HG03432 (cell line): ENCODE measurements around the gene NDST1.

Experiments used
- ATAC-seq: cut with Tn5 transposase; IDR thresholded peaks from one replicate; pipeline ENCODE4 v1.9.1; 2021; ENCODE audit warnings: mild to moderate bottlenecking, moderate library complexity; ENCODE audit not compliant: unreplicated experiment

Gene NDST1

GRCh38 chr5:150521939-150522503 lies 14.1 kb downstream of the NDST1 start:
- no peak for ATAC-seq

DNA sequence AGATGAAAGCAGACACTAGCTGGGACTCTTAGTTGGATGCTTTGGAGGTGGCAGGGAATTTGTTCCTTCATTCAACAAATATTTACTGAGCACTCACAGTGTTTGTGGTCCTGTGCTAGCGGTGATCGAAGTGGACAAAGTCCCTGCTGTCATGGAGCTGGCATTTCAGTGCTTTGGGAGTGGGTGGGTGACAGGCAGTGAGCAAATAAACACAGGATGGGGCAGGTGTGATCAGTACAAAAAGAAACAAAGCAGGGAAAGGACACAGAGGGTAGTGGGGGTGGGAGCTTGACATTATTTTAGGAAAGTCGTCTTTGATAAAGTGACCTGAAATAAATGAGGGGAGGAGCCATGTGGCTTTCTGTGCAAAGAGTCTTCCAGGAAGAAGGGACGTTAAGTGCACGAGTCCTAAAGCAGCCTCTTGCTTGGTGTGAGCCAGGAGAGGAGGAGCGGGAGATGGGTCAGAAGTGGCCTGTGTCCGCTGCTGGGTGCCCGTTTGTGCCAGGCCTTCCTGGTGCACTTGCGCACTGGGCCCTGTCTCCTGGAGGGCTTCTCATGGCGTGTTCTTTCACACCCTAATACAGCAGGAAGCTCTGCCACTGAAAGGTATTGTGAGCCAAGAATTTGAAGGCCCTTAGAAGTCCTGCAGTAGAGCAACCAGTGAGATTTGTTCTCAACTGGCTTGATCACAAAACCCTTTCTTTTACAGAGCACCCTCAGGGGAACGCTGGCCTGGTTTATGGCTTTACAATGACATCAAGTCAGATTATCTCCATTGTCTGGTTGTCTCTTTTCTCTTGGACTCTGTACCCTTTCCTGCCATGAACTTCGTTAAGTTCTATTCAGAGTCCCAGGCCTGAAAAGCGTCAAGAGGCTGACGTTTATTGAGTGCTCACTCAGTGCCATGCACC lies 14.8 kb downstream of the NDST1 start:
- ATAC-seq, result no peak

GRCh38 chr5:150523472-150524350 lies 15.8 kb downstream of the NDST1 start:
- no peak for ATAC-seq

DNA sequence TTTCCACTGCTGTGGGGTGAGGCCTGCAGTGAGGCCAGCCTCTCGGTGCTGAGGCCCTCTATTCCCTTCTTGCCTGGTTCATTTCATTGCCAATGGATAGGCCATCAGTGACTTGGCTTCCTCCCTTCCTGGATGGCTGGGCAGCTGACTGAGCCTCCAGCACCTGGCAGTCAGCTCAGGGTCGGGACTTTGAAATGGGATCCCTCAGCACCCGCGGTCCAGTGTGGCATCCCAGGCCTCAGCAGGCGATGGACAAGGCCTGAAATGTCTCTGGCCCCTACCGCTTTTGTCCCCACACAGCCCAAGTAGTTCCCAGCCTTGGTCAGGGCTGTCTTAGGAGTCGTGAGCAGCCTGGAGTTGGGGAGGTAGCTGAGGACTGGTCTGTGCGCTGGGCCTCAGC lies 17.2 kb downstream of the NDST1 start:
- ATAC-seq, result no peak

GRCh38 chr5:150525781-150526180 lies 17.9 kb downstream of the NDST1 start:
- ATAC-seq, result no peak

DNA sequence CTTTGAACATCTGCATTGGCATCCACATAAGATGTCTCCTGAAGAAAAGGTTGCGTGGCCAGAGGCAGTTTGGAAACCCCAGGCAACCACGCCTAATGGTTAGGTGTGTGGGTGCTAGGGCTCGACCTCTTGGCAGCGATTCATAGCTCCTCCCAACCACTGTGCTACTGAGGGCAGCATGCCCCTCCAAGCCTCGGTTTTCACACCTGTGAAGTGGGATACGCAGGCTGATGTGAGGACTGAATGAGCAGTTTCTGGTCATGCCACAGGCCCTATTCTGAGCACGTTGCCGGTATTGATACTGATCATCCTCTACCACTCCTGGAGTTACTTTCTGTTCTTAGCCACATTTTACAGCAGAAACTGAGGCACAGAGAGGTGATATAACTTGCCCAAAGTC lies 19.1 kb downstream of the NDST1 start:
- no peak for ATAC-seq

- no peak for ATAC-seq
Observed at GRCh38 chr5:150527808-150528207, 19.9 kb downstream of the NDST1 start.

- ATAC-seq, result no peak
Observed at GRCh38 chr5:150528924-150529546, 21.1 kb downstream of the NDST1 start.

- no peak for ATAC-seq
Observed at GRCh38 chr5:150529555-150529954, 21.6 kb downstream of the NDST1 start.

DNA sequence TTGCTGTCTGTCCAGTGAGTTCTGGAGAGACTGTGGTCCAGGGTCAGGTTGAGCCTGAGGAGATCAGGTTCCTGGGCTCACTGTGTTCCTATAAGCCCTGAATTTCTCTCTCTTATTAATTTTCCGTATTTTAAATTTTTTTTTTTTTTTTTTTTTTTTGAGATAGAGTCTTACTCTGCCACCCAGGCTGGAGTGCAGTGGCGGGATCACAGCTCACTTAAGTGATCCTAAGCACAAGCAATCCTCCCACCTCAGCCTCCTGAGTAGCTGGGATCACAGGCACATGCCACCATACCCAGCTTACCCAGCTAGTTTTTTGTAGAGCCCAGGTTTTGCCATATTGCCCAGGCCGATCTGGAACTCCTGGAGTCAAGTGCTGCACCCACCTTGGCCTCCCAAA lies 22.5 kb downstream of the NDST1 start:
- no peak for ATAC-seq

DNA sequence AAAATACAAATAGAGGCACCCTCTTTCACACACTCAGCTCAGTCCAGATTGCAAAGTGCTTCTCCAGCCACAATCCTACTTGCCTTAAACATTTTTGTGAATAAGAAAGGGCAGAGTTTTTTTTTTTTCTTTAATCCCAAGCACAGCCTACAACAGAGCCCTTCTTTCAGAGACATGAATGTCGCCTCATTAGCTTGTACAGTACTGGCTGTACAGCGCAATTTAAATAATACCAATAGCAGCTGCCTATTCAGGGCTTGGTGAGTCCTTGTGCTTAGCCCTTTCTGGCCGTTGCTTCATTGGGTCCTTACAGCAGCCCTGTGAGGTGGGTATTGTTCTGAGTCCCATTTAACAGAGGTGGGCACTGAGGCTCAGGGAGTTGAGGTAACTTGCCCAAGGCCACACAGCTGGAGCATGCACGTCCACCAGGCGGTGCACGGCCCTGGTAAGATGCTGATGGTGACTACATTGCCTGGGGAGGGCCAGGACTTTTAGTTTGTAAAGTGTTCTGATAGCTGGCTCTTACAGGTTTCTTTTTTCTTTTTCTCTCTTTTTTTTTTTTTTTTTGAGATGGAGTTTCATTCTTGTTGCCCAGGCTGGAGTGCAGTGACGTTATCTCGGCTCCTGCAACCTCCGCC lies 23.1 kb downstream of the NDST1 start:
- no peak for ATAC-seq

DNA sequence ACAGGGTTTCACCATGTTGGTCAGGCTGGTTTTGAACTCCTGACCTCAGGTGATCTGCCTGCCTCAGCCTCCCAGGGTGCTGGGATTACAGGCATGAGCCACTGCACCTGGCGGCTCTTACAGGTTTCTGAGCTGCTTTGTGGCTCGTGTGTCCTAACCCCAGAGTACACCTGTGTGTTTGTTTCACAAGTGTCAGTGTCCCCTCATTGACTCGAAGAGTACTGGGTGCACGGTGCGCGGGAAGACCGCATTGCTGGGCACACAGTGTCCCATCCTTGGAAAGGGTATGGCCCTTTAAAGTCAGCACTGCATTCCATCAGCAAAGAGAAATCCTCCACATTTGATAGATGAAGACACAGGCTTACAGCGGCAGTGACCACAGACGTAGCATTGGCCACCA lies 23.8 kb downstream of the NDST1 start:
- ATAC-seq, result no peak

- ATAC-seq, result no peak
Observed at GRCh38 chr5:150532151-150532550, 24.2 kb downstream of the NDST1 start.

DNA sequence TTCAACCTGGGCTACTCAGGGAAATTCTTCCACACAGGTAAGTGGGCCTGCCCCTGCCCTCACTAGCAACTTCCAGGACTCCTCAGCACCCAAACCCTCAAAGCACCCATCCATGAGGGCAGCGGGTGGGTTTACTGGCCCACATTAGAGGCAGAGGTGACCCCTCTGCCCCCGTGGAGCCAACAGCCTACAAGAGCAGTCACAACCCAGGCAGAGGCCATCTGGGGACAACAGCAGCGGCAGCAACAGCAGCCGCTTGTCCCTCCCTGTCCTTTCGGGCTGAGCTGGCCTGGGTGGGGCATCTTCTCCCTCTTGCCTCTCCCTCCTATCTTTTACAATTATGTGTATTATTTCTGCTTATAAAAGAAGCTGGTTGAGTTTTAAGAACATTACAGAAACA lies 25.1 kb downstream of the NDST1 start:
- ATAC-seq, result no peak

DNA sequence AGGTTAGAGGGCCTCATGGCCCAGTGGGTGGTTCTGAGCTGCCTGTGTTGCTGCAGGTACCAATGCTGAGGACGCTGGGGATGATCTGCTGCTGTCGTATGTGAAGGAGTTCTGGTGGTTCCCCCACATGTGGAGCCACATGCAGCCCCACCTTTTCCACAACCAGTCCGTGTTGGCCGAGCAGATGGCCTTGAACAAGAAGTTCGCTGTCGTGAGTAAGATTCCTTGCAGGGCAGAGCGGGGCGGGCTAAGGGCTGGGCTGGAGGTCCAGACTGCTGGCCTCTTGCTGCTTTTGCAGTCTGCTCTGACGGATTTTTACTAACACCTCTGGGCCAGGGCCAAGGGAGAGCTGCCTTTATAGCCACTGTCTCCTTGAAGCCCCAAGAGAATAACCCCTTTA lies 26.9 kb downstream of the NDST1 start:
- ATAC-seq, result no peak

GRCh38 chr5:150535611-150536010 lies 27.7 kb downstream of the NDST1 start:
- no peak for ATAC-seq

- ATAC-seq, result no peak
Observed at GRCh38 chr5:150538007-150538917, 30.3 kb downstream of the NDST1 start.

GRCh38 chr5:150539206-150539605 lies 31.3 kb downstream of the NDST1 start:
- no peak for ATAC-seq

DNA sequence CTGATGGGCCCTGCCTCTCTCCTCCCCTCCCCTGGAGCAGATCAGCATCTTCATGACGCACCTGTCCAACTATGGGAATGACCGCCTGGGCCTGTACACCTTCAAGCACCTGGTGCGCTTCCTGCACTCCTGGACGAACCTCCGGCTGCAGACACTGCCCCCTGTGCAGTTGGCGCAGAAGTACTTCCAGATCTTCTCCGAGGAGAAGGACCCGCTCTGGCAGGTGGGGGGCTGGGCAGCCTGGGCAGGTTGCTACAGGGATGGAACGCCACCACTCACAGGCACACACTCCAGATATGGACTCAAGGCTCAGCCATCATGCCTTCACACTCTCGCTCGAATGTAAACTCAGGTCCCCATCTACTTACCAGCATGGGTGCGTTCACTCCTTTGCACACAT lies 32.1 kb downstream of the NDST1 start:
- ATAC-seq, result no peak
